GM12801 (cell line): ENCODE data around the gene E2F2.

Source experiments
- CTCF ChIP-seq: IDR thresholded peaks from one replicate; pipeline ENCODE4 v1.5.1; 2011; ENCODE audit warnings: control low read depth; ENCODE audit not compliant: insufficient read length; ENCODE audit errors: extremely low read depth

The E2F2 gene

GRCh38 chr1:23574265-23574754 is 43.3 kb upstream of the E2F2 start:
- TF ChIP-seq CTCF: no peak

- no peak for TF ChIP-seq CTCF
These were observed 42.6 kb upstream of the E2F2 start for GRCh38 chr1:23573574-23574182.

- TF ChIP-seq CTCF: no peak
These were observed 40.4 kb upstream of the E2F2 start for GRCh38 chr1:23571465-23571864.

- no peak for TF ChIP-seq CTCF
These were observed 39.1 kb upstream of the E2F2 start for GRCh38 chr1:23570001-23570691.

DNA sequence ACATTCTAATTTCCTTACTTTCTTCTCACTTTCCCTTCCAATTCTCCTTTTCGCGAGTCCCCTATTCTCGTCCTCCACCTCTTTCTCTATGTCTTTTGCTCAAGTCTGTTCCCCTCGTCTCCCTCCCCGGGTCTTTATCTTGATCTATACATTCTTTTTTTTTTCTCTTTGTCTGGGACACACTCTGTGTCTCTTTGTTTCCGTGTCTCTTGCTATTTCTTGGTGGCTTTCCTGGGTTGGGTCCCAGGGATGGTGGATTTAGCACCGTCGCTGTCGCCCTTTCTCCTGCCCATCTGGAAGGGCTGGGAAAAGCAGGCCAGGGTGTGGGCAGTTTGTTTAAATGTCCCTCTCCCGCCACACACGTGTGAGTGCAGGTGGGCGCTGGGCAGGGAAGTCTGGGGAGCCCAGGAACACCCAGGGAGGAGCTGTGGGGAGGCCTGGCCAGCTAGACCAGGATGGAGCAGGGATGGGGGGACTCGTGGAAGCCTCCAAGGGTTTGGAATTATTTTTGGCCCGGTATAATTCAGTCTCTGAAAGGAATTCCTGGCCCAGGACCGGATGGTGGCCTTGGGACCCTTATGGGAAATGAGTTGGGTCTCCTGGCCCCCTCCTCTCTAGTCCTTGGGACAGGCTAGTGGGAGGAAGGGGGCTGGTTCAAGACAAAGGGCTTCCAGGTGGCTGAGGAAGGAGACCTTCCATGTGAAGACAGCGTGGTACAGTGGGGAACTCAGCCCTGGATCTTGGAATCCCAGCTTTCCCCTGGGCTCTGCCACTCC is 37.8 kb upstream of the E2F2 start:
- no peak for TF ChIP-seq CTCF

DNA sequence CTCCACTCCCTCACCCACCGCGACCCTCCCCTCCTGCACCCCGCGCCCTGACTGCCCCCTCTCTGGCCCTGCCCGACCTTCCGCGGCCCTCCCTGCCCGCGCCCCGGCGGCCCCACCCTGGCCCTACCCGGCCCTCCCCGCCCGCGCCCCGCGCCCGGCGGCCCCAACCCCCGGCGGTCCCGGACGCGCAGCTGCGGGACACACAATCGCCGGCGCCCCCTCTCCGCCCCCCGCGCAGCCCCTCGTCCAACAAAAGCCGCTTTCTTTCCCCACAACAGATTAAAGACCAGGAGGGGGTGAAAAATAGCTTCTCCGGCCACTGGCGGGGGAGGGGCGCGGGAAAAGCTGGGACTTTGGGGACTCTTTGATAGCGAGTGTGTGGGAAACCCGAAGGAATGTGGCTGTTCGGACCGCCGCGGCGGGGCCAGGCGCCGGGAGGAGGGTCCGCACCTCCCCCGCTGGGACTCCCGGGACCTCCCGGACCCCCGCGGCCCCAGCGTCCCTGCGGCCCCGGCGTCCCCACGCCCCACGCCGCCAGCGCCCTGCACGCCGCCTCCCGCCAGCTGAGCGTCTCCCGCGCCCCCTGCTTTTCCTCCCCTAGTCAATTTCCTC is 37.1 kb upstream of the E2F2 start:
- TF ChIP-seq CTCF: no peak

- no peak for TF ChIP-seq CTCF
These were observed 36.6 kb upstream of the E2F2 start for GRCh38 chr1:23567629-23567995.
